Colon (tissue), 2 donors: ENCODE data around the gene PARP3.

ENCODE experiments used
- FAIRE-seq: peaks from 2 replicates; lab custom pipeline; 2012; peaks lifted over from hg19 to GRCh38; lab: Jason Lieb, UNC
- donor health status: control.
- donor health status: control.

The PARP3 gene

GRCh38 chr3:51966922-51967383 lies 24.8 kb downstream of the PARP3 start:
- no peak for FAIRE-seq

GRCh38 chr3:51967384-51968169 lies 25.4 kb downstream of the PARP3 start, which contains the start of gene PCBP4:
TSS of gene PCBP4 (minus strand) at chr3:51967454. CDS start at chr3:51961240, 6,214 bp downstream.
- FAIRE-seq: no peak

- FAIRE-seq: no peak
Observed at GRCh38 chr3:51968170-51968775, 26.1 kb downstream of the PARP3 start.

GRCh38 chr3:51968883-51969678 lies 26.9 kb downstream of the PARP3 start:
- FAIRE-seq: no peak

- FAIRE-seq: no peak
Observed at GRCh38 chr3:51969841-51970240, 27.7 kb downstream of the PARP3 start.

- FAIRE-seq: no peak
Observed at GRCh38 chr3:51970606-51971300, 28.6 kb downstream of the PARP3 start.

GRCh38 chr3:51971350-51971749 lies 29.2 kb downstream of the PARP3 start:
- no peak for FAIRE-seq

- FAIRE-seq: no peak
Observed at GRCh38 chr3:51974277-51974962, 32.3 kb downstream of the PARP3 start.

GRCh38 chr3:51974963-51975851 lies 33.0 kb downstream of the PARP3 start, which contains the start of gene ABHD14A:
TSS of gene ABHD14A (plus strand) at chr3:51975064. CDS start at chr3:51975136, 72 bp downstream.
- FAIRE-seq: no peak

- FAIRE-seq: no peak
Observed at GRCh38 chr3:51975852-51976549, 33.8 kb downstream of the PARP3 start.

- no peak for FAIRE-seq
Observed at GRCh38 chr3:51977446-51978142, 35.4 kb downstream of the PARP3 start.

GRCh38 chr3:51978143-51978502 lies 36.0 kb downstream of the PARP3 start:
- FAIRE-seq: no peak

- FAIRE-seq: no peak
Observed at GRCh38 chr3:51980253-51980652, 38.1 kb downstream of the PARP3 start.

- no peak for FAIRE-seq
Observed at GRCh38 chr3:51982352-51982837, 40.2 kb downstream of the PARP3 start.

- no peak for FAIRE-seq
Observed at GRCh38 chr3:51982838-51983577, 40.8 kb downstream of the PARP3 start, which contains the start of gene ACY1. TSS of gene ACY1 (plus strand) at chr3:51983535. CDS start at chr3:51984065, 530 bp downstream.

GRCh38 chr3:51983578-51984268 lies 41.6 kb downstream of the PARP3 start:
- FAIRE-seq: no peak

- no peak for FAIRE-seq
Observed at GRCh38 chr3:51984269-51984647, 42.1 kb downstream of the PARP3 start.

- no peak for FAIRE-seq
Observed at GRCh38 chr3:51985063-51985462, 42.9 kb downstream of the PARP3 start.
